CD4-positive, CD25-positive, alpha-beta regulatory T cell (primary cell): Measurements from ENCODE around the gene EPB41. TPM values are rescaled to one million over a fixed set of nuclear protein-coding genes. Genes with fewer than 3 reads are reported as not detected.
"Not testable (repeated sequence)": the region's sequence is repeated elsewhere in the genome, so short reads cannot be mapped to it uniquely, and the experiment has no call there.

Experiments used
- ATAC-seq, 2 donors: fragments of 150-1000 bp; cut with Tn5 transposase; one replicate each; pipeline ENCODE4 v1.10.0; 2021; ENCODE audit warnings: low read depth in 2 of 2, moderate number of reproducible peaks in 2 of 2, moderate library complexity in 1 of 2
- DNase-seq, 3 donors: peaks; one replicate each; pipeline versions ENCODE4 v3.0.0 to v3.0.0-alpha.2; 2012 to 2022; ENCODE audit warnings: mixed read lengths in 1 of 3
- H3K27ac ChIP-seq: one replicate; pipeline ENCODE4 v1.7.0; 2013; ENCODE audit warnings: mild to moderate bottlenecking, low read length; ENCODE audit not compliant: insufficient read depth, poor library complexity, severe bottlenecking
- H3K27me3 ChIP-seq: one replicate; pipeline ENCODE4 v1.7.0; 2013; ENCODE audit warnings: low read length; ENCODE audit not compliant: control insufficient read depth, insufficient read depth
- H3K36me3 ChIP-seq: one replicate; pipeline ENCODE4 v1.7.0; 2013; ENCODE audit warnings: mild to moderate bottlenecking, low read length, moderate library complexity; ENCODE audit not compliant: control insufficient read depth, insufficient read depth
- H3K4me1 ChIP-seq: 2 replicates; pipeline ENCODE4 v1.7.0; 2013; ENCODE audit warnings: mild to moderate bottlenecking, low read length; ENCODE audit not compliant: insufficient read depth, control insufficient read depth, poor library complexity, severe bottlenecking
- H3K4me3 ChIP-seq: one replicate; pipeline ENCODE4 v1.7.0; 2013; ENCODE audit warnings: low read depth, mild to moderate bottlenecking, low read length, moderate library complexity
- H3K9me3 ChIP-seq, 2 experiments: 1 replicate in 1 of 2; 2 replicates in 1 of 2; pipeline ENCODE4 v1.7.0; 2013; ENCODE audit warnings: low read length in 2 of 2, mild to moderate bottlenecking in 1 of 2, moderate library complexity in 1 of 2; ENCODE audit not compliant: control insufficient read depth in 2 of 2
- H3K27ac Mint-ChIP-seq, 3 donors: one replicate each; pipeline ENCODE4 v1.8.0; 2020 to 2022; ENCODE audit warnings: mild to moderate bottlenecking in 3 of 3, mixed read lengths in 3 of 3, moderate library complexity in 2 of 3
- H3K27me3 Mint-ChIP-seq: one replicate; pipeline ENCODE4 v1.8.0; 2022; ENCODE audit warnings: mild to moderate bottlenecking, mixed read lengths
- H3K36me3 Mint-ChIP-seq: one replicate; pipeline ENCODE4 v1.8.0; 2020; ENCODE audit warnings: mixed read lengths
- H3K4me1 Mint-ChIP-seq, 4 donors: one replicate each; pipeline ENCODE4 v1.8.0; 2020 to 2022; ENCODE audit warnings: mixed read lengths in 4 of 4, mild to moderate bottlenecking in 1 of 4
- H3K4me3 Mint-ChIP-seq, 4 donors: one replicate each; pipeline ENCODE4 v1.8.0; 2020 to 2022; ENCODE audit warnings: mild to moderate bottlenecking in 4 of 4, mixed read lengths in 4 of 4, moderate library complexity in 3 of 4
- H3K9me3 Mint-ChIP-seq, 7 donors: one replicate each; pipeline ENCODE4 v1.8.0; 2020 to 2022; ENCODE audit warnings: mixed read lengths in 7 of 7, mild to moderate bottlenecking in 3 of 7, moderate library complexity in 2 of 7
- polyA plus RNA-seq, 4 donors: library from polyadenylated mRNA; unstranded; fragments of 300-500 nt; fragmentation: Illumina TruSeq; gene quantifications; one replicate each; pipeline ENCODE4 v1.2.3, GENCODE V29; 2021
- total RNA-seq: library from RNA; stranded (reverse); gene quantifications from one replicate; pipeline ENCODE4 v1.2.3, GENCODE V29; 2022

The EPB41 gene
- total and polyA plus RNA-seq, 5 donors from 2014 or later = 118 to 309 (median 161) TPM

DNA sequence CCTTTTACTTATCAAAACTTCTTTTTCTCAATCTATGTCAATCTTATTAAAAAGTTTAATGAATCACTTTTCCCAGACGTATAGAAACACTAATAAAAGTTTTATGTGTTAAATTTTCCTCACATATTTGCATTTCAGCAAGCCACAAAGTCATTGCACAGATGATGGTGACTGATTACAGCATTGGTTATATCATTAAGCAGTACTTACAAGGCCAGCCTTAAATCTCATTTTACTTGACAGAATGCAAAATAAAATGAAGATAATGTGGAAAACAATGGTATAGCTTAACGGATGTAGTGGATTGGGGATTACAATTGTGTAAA, 169.8 kb downstream of the EPB41 start:
- DNase-seq (no peak), ATAC-seq (no peak)
- no peaks in the 10 kb centered on the region for H3K9me3 ChIP-seq
- Mint-ChIP-seq H3K9me3 (no peaks in the 10 kb centered on the region), H3K4me3 (no peak overlapping the region), H3K4me1 (peaks cover 4 to 12% (median 5%) of the 10 kb centered on the region in 4 donors), H3K27ac (peak overlapping the region in 2 of 3 donors; percentile 12 to 49), H3K36me3 (peaks cover 21% of the 10 kb centered on the region), H3K27me3 (no peaks in the 10 kb centered on the region)
- no peak overlapping the region for H3K4me3 ChIP-seq
- no peaks in the 10 kb centered on the region for H3K4me1 ChIP-seq
- no peaks in the 10 kb centered on the region for H3K27me3 ChIP-seq
- H3K27ac ChIP-seq = no peak overlapping the region
- H3K36me3 ChIP-seq = peaks cover 46% of the 10 kb centered on the region

GRCh38 chr1:29090937-29091618, 176.7 kb downstream of the EPB41 start:
- peaks cover 47% of the 10 kb centered on the region for H3K36me3 Mint-ChIP-seq
- H3K27ac ChIP-seq = no peak overlapping the region
- H3K4me3 ChIP-seq = no peak overlapping the region
- DNase-seq = no peak
- H3K9me3 ChIP-seq = no peaks in the 10 kb centered on the region
- no peak overlapping the region for H3K27ac Mint-ChIP-seq
- H3K36me3 ChIP-seq = peaks cover 66% of the 10 kb centered on the region
- no peak for ATAC-seq
- H3K27me3 ChIP-seq = no peaks in the 10 kb centered on the region
- H3K4me1 Mint-ChIP-seq = peaks cover 10 to 25% (median 16%) of the 10 kb centered on the region in 4 donors
- no peaks in the 10 kb centered on the region for H3K27me3 Mint-ChIP-seq
- no peak overlapping the region for H3K4me3 Mint-ChIP-seq
- peaks cover 0 to 6% (median 2%) of the 10 kb centered on the region in 7 donors for H3K9me3 Mint-ChIP-seq
- no peaks in the 10 kb centered on the region for H3K4me1 ChIP-seq

GRCh38 chr1:29092704-29093103, 178.3 kb downstream of the EPB41 start:
- Mint-ChIP-seq H3K4me1 (peaks cover 13 to 25% (median 16%) of the 10 kb centered on the region in 4 donors), H3K36me3 (peaks cover 50% of the 10 kb centered on the region)
- H3K27ac ChIP-seq, DNase-seq, H3K27ac Mint-ChIP-seq, H3K9me3 ChIP-seq, H3K27me3 Mint-ChIP-seq, H3K4me3 ChIP-seq, H3K27me3 ChIP-seq, ATAC-seq, H3K4me3 Mint-ChIP-seq, H3K4me1 ChIP-seq, H3K9me3 Mint-ChIP-seq: not testable (repeated sequence)
- H3K36me3 ChIP-seq = peaks cover 75% of the 10 kb centered on the region

DNA sequence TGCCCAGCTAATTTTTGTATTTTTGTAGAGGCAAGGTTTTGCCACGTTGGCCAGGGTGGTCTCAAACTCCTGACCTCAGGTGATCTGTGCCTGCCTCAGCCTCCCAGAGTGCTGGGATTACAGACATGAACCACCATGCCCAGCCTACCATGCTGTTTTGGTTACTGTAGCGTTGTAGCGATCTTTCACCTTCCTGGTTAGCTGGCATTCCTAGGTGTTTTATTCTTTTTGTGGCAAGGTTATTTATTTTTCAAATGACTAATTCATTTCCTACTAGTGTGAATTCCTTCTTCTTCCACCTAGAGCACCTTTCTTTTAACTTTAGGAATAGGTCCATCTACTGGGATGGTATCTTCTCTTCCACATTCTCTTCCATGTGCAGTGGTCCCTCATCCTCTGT, 180.1 kb downstream of the EPB41 start:
- peaks cover 55% of the 10 kb centered on the region for H3K36me3 Mint-ChIP-seq
- Histone ChIP-seq H3K4me1 (no peaks in the 10 kb centered on the region), H3K27me3 (no peaks in the 10 kb centered on the region), H3K4me3 (no peak overlapping the region), H3K27ac (no peak overlapping the region), H3K36me3 (peaks cover 86% of the 10 kb centered on the region), H3K9me3 (no peaks in the 10 kb centered on the region)
- H3K27me3 Mint-ChIP-seq = no peaks in the 10 kb centered on the region
- H3K9me3 Mint-ChIP-seq = peaks cover 0 to 6% (median 2%) of the 10 kb centered on the region in 7 donors
- H3K27ac Mint-ChIP-seq = no peak overlapping the region
- no peak overlapping the region for H3K4me3 Mint-ChIP-seq
- no peak for ATAC-seq
- DNase-seq = no peak
- H3K4me1 Mint-ChIP-seq = peaks cover 9 to 17% (median 15%) of the 10 kb centered on the region in 4 donors

DNA sequence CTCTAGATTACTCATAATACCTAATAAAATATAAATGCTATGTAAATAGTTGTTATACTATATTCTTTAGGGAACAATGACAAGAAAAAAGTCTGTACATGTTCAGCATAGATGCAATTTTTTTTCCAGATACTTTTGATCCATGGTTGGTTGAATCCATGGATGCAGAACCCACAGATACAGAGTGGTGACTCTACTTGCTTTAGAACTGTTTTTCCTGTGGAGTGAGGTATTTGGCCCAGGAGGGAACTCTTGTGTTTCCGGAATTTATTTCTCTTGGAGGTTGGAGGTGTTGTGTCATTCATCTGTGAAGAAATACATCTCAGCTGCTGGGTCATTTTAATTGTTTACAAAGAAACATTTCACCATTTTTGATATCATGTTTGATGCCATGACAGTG, 180.6 kb downstream of the EPB41 start:
- Histone ChIP-seq H3K27ac (no peak overlapping the region), H3K4me3 (no peak overlapping the region), H3K36me3 (peaks cover 88% of the 10 kb centered on the region), H3K9me3 (no peaks in the 10 kb centered on the region), H3K4me1 (no peaks in the 10 kb centered on the region), H3K27me3 (no peaks in the 10 kb centered on the region)
- H3K36me3 Mint-ChIP-seq = peaks cover 55% of the 10 kb centered on the region
- ATAC-seq = no peak
- H3K27ac Mint-ChIP-seq = no peak overlapping the region
- DNase-seq = no peak
- H3K4me3 Mint-ChIP-seq = peak overlapping the region in 1 of 4 donors; percentile 22
- no peaks in the 10 kb centered on the region for H3K27me3 Mint-ChIP-seq
- peaks cover 0 to 6% (median 2%) of the 10 kb centered on the region in 7 donors for H3K9me3 Mint-ChIP-seq
- peaks cover 11 to 14% (median 13%) of the 10 kb centered on the region in 4 donors for H3K4me1 Mint-ChIP-seq

- peaks cover 87% of the 10 kb centered on the region for H3K36me3 ChIP-seq
- no peak overlapping the region for H3K27ac ChIP-seq
- H3K9me3 Mint-ChIP-seq = peaks cover 0 to 6% (median 2%) of the 10 kb centered on the region in 7 donors
- peak overlapping the region; percentile 50 to 71 (median 66) for H3K27ac Mint-ChIP-seq
- H3K4me1 Mint-ChIP-seq = peaks cover 11 to 13% (median 12%) of the 10 kb centered on the region in 4 donors
- H3K27me3 ChIP-seq = no peaks in the 10 kb centered on the region
- no peaks in the 10 kb centered on the region for H3K9me3 ChIP-seq
- H3K4me3 Mint-ChIP-seq = no peak overlapping the region
- DNase-seq (no peak), ATAC-seq (no peak)
- H3K36me3 Mint-ChIP-seq = peaks cover 45% of the 10 kb centered on the region
- H3K4me1 ChIP-seq = no peaks in the 10 kb centered on the region
- no peak overlapping the region for H3K4me3 ChIP-seq
- no peaks in the 10 kb centered on the region for H3K27me3 Mint-ChIP-seq
Measured at GRCh38 chr1:29096231-29096886, 182.0 kb downstream of the EPB41 start.

GRCh38 chr1:29099286-29099685, 184.9 kb downstream of the EPB41 start:
- H3K36me3 ChIP-seq = peaks cover 87% of the 10 kb centered on the region
- DNase-seq (no peak), ATAC-seq (no peak)
- Mint-ChIP-seq H3K9me3 (no peaks in the 10 kb centered on the region), H3K4me3 (no peak overlapping the region), H3K27ac (peak overlapping the region in 1 of 3 donors; percentile 5), H3K4me1 (peaks cover 5 to 13% (median 10%) of the 10 kb centered on the region in 4 donors), H3K27me3 (no peaks in the 10 kb centered on the region), H3K36me3 (peaks cover 28% of the 10 kb centered on the region)
- no peak overlapping the region for H3K4me3 ChIP-seq
- H3K27me3 ChIP-seq = no peaks in the 10 kb centered on the region
- H3K4me1 ChIP-seq = no peaks in the 10 kb centered on the region
- no peaks in the 10 kb centered on the region for H3K9me3 ChIP-seq
- no peak overlapping the region for H3K27ac ChIP-seq

- Histone ChIP-seq H3K27me3 (no peaks in the 10 kb centered on the region), H3K4me1 (no peaks in the 10 kb centered on the region), H3K4me3 (no peak overlapping the region), H3K27ac (no peak overlapping the region), H3K9me3 (no peaks in the 10 kb centered on the region), H3K36me3 (peaks cover 79% of the 10 kb centered on the region)
- Mint-ChIP-seq H3K27ac (no peak overlapping the region), H3K4me3 (no peak overlapping the region), H3K9me3 (no peaks in the 10 kb centered on the region), H3K36me3 (peaks cover 29% of the 10 kb centered on the region), H3K4me1 (peaks cover 0 to 8% (median 4%) of the 10 kb centered on the region in 4 donors), H3K27me3 (no peaks in the 10 kb centered on the region)
- ATAC-seq (no peak), DNase-seq (no peak)
Measured at GRCh38 chr1:29100487-29100886, 186.1 kb downstream of the EPB41 start.
